Gastroesophageal sphincter (tissue), 3 donors: ENCODE measurements around the gene DOCK2.

ENCODE experiments used
- POLR2A ChIP-seq, 2 donors: fragments of 450-650 bp; IDR thresholded peaks; one replicate each; pipeline ENCODE4 v1.6.1; 2017; ENCODE audit warnings: antibody characterized with exemption in 2 of 2, mild to moderate bottlenecking in 2 of 2, moderate library complexity in 1 of 2
- TF ChIP-seq, protein P1 (sequence below), 4 experiments: fragments of 200-600 bp in 2 of 4; fragments of 450-650 bp in 2 of 4; sonication (generic) in 1 of 4; IDR thresholded peaks; one replicate each; pipeline ENCODE4 v1.5.1; 2017 to 2019; ENCODE audit warnings: antibody characterized with exemption in 4 of 4, mild to moderate bottlenecking in 2 of 4, moderate library complexity in 2 of 4

DNA sequence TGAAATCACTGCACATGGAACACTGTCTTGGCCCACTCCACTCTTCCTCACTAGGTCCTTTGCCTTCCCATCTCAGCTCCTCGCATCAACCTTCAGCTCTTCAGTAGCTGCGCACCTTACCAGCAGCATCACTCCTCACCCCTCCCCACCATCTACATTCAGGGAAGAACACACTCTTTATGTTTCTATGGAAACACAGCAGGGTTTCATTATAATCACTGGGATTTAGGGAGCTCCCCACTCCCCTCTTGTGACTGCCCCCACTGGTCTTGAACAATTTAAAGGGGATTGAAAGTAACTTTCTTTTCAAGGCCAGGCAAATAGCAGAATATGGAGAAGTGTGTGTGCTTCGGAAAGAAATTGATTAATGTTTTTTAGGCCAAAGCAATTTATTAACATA is 232.0 kb downstream of the DOCK2 start:
- TF ChIP-seq POLR2A (IDR thresholded peaks at IDR 0.05): no peak
- TF ChIP-seq, protein P1, sequence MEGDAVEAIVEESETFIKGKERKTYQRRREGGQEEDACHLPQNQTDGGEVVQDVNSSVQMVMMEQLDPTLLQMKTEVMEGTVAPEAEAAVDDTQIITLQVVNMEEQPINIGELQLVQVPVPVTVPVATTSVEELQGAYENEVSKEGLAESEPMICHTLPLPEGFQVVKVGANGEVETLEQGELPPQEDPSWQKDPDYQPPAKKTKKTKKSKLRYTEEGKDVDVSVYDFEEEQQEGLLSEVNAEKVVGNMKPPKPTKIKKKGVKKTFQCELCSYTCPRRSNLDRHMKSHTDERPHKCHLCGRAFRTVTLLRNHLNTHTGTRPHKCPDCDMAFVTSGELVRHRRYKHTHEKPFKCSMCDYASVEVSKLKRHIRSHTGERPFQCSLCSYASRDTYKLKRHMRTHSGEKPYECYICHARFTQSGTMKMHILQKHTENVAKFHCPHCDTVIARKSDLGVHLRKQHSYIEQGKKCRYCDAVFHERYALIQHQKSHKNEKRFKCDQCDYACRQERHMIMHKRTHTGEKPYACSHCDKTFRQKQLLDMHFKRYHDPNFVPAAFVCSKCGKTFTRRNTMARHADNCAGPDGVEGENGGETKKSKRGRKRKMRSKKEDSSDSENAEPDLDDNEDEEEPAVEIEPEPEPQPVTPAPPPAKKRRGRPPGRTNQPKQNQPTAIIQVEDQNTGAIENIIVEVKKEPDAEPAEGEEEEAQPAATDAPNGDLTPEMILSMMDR (IDR thresholded peaks at IDR 0.05): no peak
